Dendritic cell treated with granulocyte-macrophage colony-stimulating factor and Interleukin-4, amounts not matched to agents 40 ng/mL and 50 ng/mL, for 4 days (primary cell): ENCODE data around the gene SCTR.

Experiments used
- H3K27ac Mint-ChIP-seq: one replicate; pipeline ENCODE4 v1.8.0; 2022; ENCODE audit warnings: mild to moderate bottlenecking, mixed read lengths
- H3K27me3 Mint-ChIP-seq: one replicate; pipeline ENCODE4 v1.8.0; 2022; ENCODE audit warnings: mild to moderate bottlenecking, mixed read lengths
- H3K36me3 Mint-ChIP-seq: one replicate; pipeline ENCODE4 v1.8.0; 2022; ENCODE audit warnings: low read depth, mixed read lengths
- H3K4me1 Mint-ChIP-seq: one replicate; pipeline ENCODE4 v1.8.0; 2022; ENCODE audit warnings: low read depth, mixed read lengths
- H3K4me3 Mint-ChIP-seq: one replicate; pipeline ENCODE4 v1.8.0; 2022; ENCODE audit warnings: mild to moderate bottlenecking, moderate library complexity, mixed read lengths
- H3K9me3 Mint-ChIP-seq: one replicate; pipeline ENCODE4 v1.8.0; 2022; ENCODE audit warnings: mixed read lengths
- intact Hi-C: fragments of 100-400 bp; cut with micrococcal nuclease; formaldehyde crosslinking; loops from one replicate; pipeline ENCODE4 v1.15.0; 2022

The SCTR gene

DNA sequence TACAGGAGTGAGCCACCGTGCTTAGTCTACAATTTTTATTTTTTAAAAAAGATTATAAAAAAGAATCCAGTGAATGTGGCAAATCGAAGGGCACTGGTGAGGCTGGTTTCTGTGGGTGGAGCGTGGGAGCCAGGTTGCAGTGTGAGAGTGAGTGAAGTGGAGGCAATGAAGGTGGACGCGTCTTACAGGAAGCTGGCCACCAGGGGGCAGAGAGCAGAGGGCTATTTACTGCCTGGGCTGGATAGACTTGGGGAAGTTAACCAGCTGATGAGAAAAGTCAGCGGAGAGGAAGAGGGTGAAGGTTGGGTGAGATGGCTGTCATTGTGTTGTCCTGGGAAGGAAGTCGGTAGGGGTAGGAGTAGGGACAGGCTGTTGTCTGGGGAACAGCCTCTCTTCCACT is 6.8 kb downstream of the SCTR start:
- no peaks in the 10 kb centered on the region for H3K9me3 Mint-ChIP-seq
- H3K4me1 Mint-ChIP-seq, result peaks cover 5% of the 10 kb centered on the region
- H3K27ac Mint-ChIP-seq, result no peak overlapping the region
- intact Hi-C loops, result no loop called here
- no peak overlapping the region for H3K4me3 Mint-ChIP-seq
- no peaks in the 10 kb centered on the region for H3K36me3 Mint-ChIP-seq
- peaks cover 25% of the 10 kb centered on the region for H3K27me3 Mint-ChIP-seq

DNA sequence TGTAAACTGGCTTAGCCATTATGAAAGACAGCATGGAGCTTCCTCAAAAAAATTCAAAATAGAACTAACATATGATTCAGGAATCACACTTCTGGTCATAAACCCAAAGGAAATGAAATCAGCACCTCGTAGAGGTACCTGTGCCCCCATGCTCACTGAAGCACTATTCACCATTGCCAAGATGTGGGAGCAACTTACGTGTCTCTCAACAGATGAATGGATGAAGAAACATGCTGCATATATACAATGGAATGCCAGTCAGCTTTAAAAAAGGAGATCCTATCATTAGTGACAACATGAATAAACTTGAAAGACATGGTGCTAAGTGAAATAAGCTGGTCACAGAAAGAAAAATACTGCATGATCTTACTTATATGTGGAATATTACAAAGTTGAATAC is 8.2 kb downstream of the SCTR start:
- Mint-ChIP-seq H3K27me3 (peaks cover 18% of the 10 kb centered on the region), H3K4me1 (peaks cover 5% of the 10 kb centered on the region), H3K4me3 (no peak overlapping the region), H3K36me3 (no peaks in the 10 kb centered on the region), H3K9me3 (no peaks in the 10 kb centered on the region), H3K27ac (no peak overlapping the region)
- intact Hi-C loops, result no loop called here

DNA sequence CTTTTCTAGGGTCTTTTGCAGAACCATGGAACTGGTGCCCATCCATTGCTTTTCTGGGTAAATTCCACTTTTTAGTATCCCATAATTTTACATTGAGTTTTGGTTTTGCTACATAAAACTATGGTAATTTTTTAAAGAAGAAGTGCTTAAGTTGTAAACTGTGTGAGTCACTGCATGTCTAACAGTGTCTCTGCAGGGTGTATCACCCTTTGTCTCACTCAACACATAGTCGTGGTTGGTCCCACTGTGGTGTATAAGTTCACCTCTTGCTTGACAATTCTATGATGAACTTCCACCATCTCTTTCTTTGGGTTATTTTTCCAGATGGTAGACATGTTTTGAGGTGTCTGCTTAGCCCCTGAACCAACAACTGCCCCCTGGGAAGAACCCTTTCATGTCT is 10.5 kb downstream of the SCTR start:
- peaks cover 18% of the 10 kb centered on the region for H3K27me3 Mint-ChIP-seq
- intact Hi-C loops, result no loop called here
- peaks cover 5% of the 10 kb centered on the region for H3K4me1 Mint-ChIP-seq
- no peak overlapping the region for H3K27ac Mint-ChIP-seq
- H3K36me3 Mint-ChIP-seq, result no peaks in the 10 kb centered on the region
- no peaks in the 10 kb centered on the region for H3K9me3 Mint-ChIP-seq
- no peak overlapping the region for H3K4me3 Mint-ChIP-seq

DNA sequence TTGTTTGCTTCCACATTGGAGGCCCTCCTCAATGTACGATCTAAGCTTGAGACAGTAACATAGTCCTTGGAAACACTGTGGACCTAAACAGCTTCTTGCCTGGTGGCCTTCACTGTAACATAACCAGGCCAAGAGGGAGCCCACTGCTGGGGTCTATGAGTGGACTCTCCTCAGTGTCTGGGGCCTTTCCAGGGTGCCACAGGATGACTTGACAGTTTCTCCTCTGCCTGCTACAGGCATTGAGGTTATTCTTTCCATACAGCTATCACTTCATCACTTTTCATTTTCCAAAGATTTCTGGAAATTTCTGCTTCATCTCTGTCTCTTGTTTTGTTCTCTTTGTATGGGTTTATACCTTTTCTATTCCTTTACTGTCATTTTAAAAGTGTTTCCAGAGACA is 11.3 kb downstream of the SCTR start:
- Mint-ChIP-seq H3K27ac (no peak overlapping the region), H3K4me3 (no peak overlapping the region), H3K4me1 (peaks cover 5% of the 10 kb centered on the region), H3K27me3 (peaks cover 18% of the 10 kb centered on the region), H3K9me3 (no peaks in the 10 kb centered on the region), H3K36me3 (no peaks in the 10 kb centered on the region)
- intact Hi-C loops, result no loop called here

DNA sequence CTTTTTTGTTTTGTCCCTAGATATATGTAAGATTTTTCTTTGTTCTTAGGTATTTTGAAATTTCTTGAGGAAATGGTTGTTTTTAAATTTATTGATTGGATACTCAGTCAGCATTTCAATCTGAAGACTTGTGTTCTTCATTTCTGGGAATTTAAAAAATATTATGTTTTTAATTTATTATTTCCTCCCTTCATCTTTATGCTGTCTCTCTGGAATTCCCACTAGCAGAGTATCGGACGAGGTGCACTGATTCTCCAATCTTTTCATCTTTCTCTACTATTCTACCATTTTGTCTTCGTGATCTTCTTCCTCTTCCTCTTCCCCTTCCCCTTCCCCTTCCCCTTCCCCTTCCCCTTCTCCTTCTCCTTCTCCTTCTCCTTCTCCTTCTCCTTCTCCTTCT is 12.3 kb downstream of the SCTR start:
- Mint-ChIP-seq H3K9me3 (no peaks in the 10 kb centered on the region), H3K4me3 (no peak overlapping the region), H3K36me3 (no peaks in the 10 kb centered on the region), H3K27ac (no peak overlapping the region), H3K27me3 (peaks cover 21% of the 10 kb centered on the region), H3K4me1 (no peaks in the 10 kb centered on the region)
- intact Hi-C loops, result no loop called here

DNA sequence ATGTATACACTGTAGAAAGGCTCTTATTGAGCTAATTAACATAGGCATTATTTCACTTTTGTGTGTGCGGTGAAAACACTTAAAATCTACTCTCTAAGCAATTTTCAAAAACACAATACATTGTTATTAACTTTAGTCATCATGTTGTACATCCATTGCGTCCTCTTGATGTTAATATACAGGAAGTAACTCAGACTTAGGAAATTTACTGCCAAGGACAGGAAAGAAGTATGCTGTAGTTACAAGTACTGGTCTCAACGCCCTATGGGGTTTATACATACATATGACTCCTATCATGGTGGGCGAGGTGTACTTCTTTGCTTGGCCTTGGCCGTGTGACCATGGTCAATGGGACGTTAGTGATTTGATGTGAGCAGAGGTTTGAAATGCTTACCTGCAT is 15.5 kb downstream of the SCTR start:
- Mint-ChIP-seq H3K4me3 (no peak overlapping the region), H3K4me1 (no peaks in the 10 kb centered on the region), H3K9me3 (no peaks in the 10 kb centered on the region), H3K27me3 (peaks cover 13% of the 10 kb centered on the region), H3K27ac (no peak overlapping the region), H3K36me3 (no peaks in the 10 kb centered on the region)
- intact Hi-C loops, result no loop called here

DNA sequence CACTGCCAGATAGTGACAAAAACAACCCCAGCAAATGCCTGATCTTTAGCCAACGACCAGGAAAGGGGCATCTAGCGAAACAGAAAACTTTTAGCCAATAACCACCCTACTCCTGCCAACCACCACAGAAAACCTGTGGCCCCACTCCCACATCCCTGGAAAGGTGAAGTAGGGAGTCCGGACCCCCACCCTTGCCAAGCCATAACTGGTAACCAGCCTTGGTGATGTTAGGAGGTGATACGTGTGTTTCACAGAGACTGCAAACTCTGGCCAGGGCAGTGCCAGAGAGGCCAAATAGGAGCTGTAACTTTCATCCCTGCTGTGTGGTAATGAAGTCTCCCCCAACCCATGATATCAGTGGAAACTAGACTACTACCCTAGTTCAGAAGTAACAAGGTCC is 27.6 kb downstream of the SCTR start:
- no peak overlapping the region for H3K27ac Mint-ChIP-seq
- no peaks in the 10 kb centered on the region for H3K36me3 Mint-ChIP-seq
- peaks cover 26% of the 10 kb centered on the region for H3K9me3 Mint-ChIP-seq
- no peaks in the 10 kb centered on the region for H3K4me1 Mint-ChIP-seq
- intact Hi-C loops, result no loop called here
- peaks cover 16% of the 10 kb centered on the region for H3K27me3 Mint-ChIP-seq
- H3K4me3 Mint-ChIP-seq, result no peak overlapping the region

DNA sequence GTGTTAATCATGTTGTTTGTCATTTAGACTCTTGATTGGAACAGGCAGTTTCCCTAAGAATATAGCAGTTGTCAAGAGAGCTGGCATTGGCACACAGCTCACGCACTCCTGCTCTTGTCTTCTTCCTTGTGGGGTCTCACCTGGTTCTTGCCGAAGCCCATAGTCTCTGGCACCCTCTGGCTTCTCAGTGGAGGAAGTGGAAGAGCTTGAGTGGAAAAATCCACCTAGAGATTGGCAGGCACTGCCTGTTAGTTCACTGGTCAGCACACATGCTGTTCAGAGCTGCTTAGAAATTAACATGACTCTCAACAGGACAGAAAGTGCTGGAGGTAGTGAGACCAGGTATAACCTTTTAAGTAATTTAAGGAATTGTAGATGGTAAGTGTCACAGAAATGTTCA is 28.3 kb downstream of the SCTR start:
- Mint-ChIP-seq H3K4me3 (no peak overlapping the region), H3K4me1 (no peaks in the 10 kb centered on the region), H3K9me3 (peaks cover 19% of the 10 kb centered on the region), H3K27me3 (peaks cover 12% of the 10 kb centered on the region), H3K36me3 (no peaks in the 10 kb centered on the region), H3K27ac (no peak overlapping the region)
- intact Hi-C loops, result no loop called here

DNA sequence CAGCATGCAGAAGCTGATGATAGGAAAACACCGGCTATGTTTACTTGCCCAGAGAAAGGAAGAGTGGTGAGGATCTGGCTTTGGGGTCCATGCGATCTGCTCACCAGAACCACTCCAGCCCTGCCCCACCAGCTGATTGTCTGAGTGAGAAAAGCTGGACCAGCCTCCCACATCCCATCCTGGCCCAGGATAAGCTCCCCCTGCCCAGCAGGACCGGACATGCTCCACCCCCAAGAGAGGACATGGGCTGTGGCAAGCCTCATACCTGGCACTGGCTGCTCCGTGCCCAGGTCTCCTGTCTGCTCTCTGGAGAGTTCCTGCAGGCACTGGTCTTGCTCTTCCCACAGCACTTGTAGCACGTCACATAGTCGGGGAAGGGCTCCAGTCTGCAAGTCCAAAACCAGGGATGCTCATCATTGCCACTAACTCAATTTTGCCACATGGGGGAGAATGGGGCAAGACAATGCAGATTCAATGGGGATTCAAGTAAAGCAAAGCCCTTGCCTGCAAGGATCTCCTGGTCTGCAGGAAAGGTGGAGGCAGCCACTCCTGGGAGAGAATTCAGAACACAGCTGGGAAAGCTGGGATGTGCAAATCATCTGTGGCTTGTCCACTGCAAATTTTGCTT is 30.0 kb downstream of the SCTR start:
- Mint-ChIP-seq H3K4me1 (no peaks in the 10 kb centered on the region), H3K36me3 (no peaks in the 10 kb centered on the region), H3K4me3 (no peak overlapping the region), H3K27ac (no peak overlapping the region), H3K27me3 (peaks cover 15% of the 10 kb centered on the region), H3K9me3 (peaks cover 2% of the 10 kb centered on the region)
- intact Hi-C loops, result no loop called here

DNA sequence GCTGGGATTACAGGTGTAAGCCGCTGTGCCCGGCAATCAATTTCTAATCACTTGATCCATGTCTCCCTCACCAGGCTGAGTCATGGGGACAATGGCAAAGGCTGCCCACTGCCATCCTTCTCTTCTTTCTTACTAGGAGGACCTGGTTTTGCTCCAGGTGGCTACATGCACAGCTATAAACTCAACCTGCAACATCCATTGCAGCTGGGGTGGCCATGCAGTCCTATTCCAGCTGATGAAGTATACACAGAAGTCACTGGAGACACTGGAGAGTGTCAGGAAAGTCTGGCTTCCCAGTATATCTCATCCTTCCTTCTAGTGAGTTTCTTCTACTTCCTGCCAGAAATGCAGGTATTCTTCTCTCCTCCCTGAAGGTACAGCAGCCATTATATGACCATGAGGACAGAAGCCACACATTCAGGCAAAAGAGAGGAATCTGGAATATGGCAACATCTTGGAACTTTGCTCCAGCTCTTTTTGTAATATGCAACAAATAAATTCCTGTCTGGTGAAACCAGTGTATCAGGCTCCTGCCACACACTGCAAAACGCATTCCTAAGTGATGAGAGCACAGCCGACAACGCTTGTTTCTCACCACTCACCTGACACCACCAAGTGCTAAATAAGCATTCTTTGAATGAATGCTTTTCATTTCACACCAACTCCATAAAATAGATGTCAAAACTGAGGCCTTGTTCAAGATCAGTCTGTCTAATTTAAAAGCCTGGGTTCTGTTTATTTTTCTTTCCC is 32.3 kb downstream of the SCTR start:
- intact Hi-C loops, result no loop called here
- Mint-ChIP-seq H3K4me3 (no peak overlapping the region), H3K4me1 (no peaks in the 10 kb centered on the region), H3K27ac (no peak overlapping the region), H3K9me3 (no peaks in the 10 kb centered on the region), H3K27me3 (peaks cover 13% of the 10 kb centered on the region), H3K36me3 (no peaks in the 10 kb centered on the region)

DNA sequence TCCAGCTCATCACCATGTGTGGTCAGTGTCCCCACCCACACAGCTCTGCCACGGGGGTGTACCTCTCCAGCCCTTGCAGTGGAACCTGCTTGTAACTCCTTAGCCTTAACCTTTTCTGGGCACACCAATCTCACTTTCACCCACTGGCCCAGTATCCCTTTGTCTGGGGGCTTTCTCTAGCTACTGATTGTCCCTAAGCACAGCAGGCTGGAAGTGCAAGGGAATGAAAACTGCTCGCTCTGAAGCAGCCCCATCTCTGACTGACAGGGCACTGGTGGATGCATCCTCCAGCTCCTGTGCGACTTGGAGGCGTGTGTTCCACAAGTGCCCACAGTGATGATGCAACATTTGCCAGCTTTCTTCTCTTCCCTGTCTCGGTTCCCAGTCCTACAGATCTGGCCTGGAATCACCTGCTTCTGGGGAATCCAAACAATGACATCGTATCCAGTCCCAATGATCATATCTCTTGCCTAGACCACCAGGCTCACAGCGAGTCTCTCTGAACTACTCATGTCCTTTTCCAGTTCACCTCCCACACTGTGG is 33.6 kb downstream of the SCTR start:
- Mint-ChIP-seq H3K36me3 (no peaks in the 10 kb centered on the region), H3K9me3 (no peaks in the 10 kb centered on the region), H3K4me3 (no peak overlapping the region), H3K4me1 (no peaks in the 10 kb centered on the region), H3K27me3 (peaks cover 21% of the 10 kb centered on the region), H3K27ac (no peak overlapping the region)
- intact Hi-C loops, result no loop called here

DNA sequence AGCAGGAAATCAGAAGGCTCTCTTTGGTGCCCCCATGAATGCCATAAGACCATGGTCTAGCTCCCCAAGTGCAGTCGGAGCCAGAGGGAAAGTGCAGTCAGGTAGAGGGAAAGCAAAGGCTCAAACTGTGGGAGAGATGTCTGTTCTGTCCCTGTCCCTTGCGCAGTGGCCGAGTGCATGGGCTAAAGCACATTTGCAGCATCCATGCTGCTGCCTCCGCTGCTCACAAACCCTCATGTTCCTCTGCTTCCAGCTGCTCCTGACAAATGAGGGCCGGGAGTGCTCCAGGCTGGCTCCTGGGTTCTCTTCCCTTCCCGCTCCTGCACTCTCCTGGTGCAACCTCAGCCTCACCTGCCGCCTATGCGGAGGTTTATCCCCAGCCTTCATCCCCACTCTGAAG is 34.2 kb downstream of the SCTR start:
- H3K9me3 Mint-ChIP-seq, result no peaks in the 10 kb centered on the region
- intact Hi-C loops, result no loop called here
- H3K4me3 Mint-ChIP-seq, result no peak overlapping the region
- no peaks in the 10 kb centered on the region for H3K4me1 Mint-ChIP-seq
- peaks cover 24% of the 10 kb centered on the region for H3K27me3 Mint-ChIP-seq
- H3K27ac Mint-ChIP-seq, result no peak overlapping the region
- no peaks in the 10 kb centered on the region for H3K36me3 Mint-ChIP-seq

DNA sequence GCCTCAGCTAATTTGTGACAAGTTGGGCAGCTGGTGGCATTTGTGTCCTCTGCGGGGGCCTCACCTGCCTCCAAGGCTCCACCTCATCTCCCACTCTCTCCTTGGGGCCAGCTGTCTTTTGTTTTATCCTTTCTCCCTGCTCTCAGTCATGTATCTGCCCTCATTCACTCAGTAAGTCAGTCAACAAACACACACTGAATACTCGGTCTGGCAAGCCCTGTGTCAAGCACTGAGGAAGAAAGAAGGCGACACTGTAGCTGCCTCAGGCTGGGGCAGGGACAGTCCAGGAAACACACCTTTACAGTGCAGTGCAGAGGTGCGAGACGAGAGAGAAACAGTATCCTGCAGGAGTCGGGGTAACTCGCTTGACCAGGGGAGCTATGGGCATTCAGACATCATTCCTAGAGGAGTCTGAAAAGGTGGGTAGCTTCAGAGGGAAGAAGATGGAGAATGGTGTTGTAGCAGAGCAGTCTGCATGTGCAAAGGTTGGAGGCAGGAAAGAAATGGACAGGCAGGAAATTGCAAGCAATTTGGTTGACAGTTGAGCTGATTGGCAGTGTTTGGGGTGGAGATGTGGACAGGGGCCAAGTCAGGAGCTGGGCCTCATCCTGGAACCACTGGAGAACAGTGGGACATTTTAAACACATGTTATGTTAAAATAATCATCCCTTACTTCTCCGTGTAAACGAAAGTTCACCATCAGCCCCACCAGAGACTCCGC is 34.9 kb downstream of the SCTR start:
- Mint-ChIP-seq H3K27me3 (peaks cover 29% of the 10 kb centered on the region), H3K27ac (no peak overlapping the region), H3K36me3 (no peaks in the 10 kb centered on the region)

More for the DNA sequence above, 34.9 kb downstream of the SCTR start:
- Mint-ChIP-seq H3K4me3 (no peak overlapping the region), H3K4me1 (no peaks in the 10 kb centered on the region), H3K9me3 (no peaks in the 10 kb centered on the region)
- intact Hi-C loops, result no loop called here
